SK-N-SH (cell line): ENCODE data around the gene PPP2R5D.

ENCODE experiments used
- CTCF ChIP-seq: fragments of 200-600 bp; sonication (generic); IDR thresholded peaks from 2 replicates; pipeline ENCODE4 v1.6.1; 2017; ENCODE audit warnings: antibody characterized with exemption, mild to moderate bottlenecking, moderate library complexity
- EP300 ChIP-seq, 2 experiments: IDR thresholded peaks; 2 replicates each; pipeline versions ENCODE4 v1.4.0 to v1.6.1; 2012; ENCODE audit warnings: borderline replicate concordance in 1 of 2, low read depth in 1 of 2, low read length in 1 of 2
- GABPA ChIP-seq: IDR thresholded peaks from 2 replicates; pipeline ENCODE4 v1.4.0; 2012; ENCODE audit warnings: low read depth, mild to moderate bottlenecking
- NFIC ChIP-seq: IDR thresholded peaks from 2 replicates; pipeline ENCODE4 v1.4.0; 2012; ENCODE audit warnings: borderline replicate concordance
- POLR2AphosphoS5 ChIP-seq: IDR thresholded peaks from 2 replicates; pipeline ENCODE4 v1.6.1; 2012; ENCODE audit warnings: low read depth, low read length
- RAD21 ChIP-seq: IDR thresholded peaks from 2 replicates; pipeline ENCODE4 v1.6.1; 2012; ENCODE audit warnings: mild to moderate bottlenecking, low read length
- RCOR1 ChIP-seq: fragments of 150-350 bp; IDR thresholded peaks from 2 replicates; pipeline ENCODE4 v1.6.1; 2017; ENCODE audit warnings: antibody characterized with exemption, low read length
- REST ChIP-seq: IDR thresholded peaks from 2 replicates; pipeline ENCODE4 v1.6.1; 2012; ENCODE audit warnings: mild to moderate bottlenecking, low read depth, low read length, moderate library complexity
- RFX5 ChIP-seq: IDR thresholded peaks from 2 replicates; pipeline ENCODE4 v1.6.1; 2012; ENCODE audit warnings: mild to moderate bottlenecking, improper control_type of control experiment, low read length
- SIN3A ChIP-seq: IDR thresholded peaks from 2 replicates; pipeline ENCODE4 v1.6.1; 2012; ENCODE audit warnings: low read depth, mild to moderate bottlenecking, low read length, moderate library complexity, borderline replicate concordance
- TAF1 ChIP-seq: IDR thresholded peaks from 2 replicates; pipeline ENCODE4 v1.6.1; 2012; ENCODE audit warnings: low read depth, mild to moderate bottlenecking, low read length, moderate library complexity, borderline replicate concordance
- TCF12 ChIP-seq: IDR thresholded peaks from 2 replicates; pipeline ENCODE4 v1.4.0; 2012
- TEAD4 ChIP-seq: IDR thresholded peaks from 2 replicates; pipeline ENCODE4 v1.4.0; 2012; ENCODE audit warnings: mild to moderate bottlenecking, borderline replicate concordance; ENCODE audit not compliant: insufficient read depth
- USF2 ChIP-seq: fragments of 150-350 bp; IDR thresholded peaks from 2 replicates; pipeline ENCODE4 v1.6.1; 2017; ENCODE audit warnings: antibody characterized with exemption, low read length, low read depth, borderline replicate concordance

- TF ChIP-seq POLR2AphosphoS5, result no peak
- no peak for TF ChIP-seq CTCF
- TF ChIP-seq SIN3A, result no peak
- TF ChIP-seq NFIC, result no peak
- TF ChIP-seq TAF1, result no peak
- no peak for TF ChIP-seq RAD21
- no peak for TF ChIP-seq REST
- no peak for TF ChIP-seq GABPA
- TF ChIP-seq TEAD4, result no peak
- TF ChIP-seq USF2, result no peak
- TF ChIP-seq RCOR1, result no peak
- no peak for TF ChIP-seq EP300 (IDR thresholded peaks at IDR 0.05; ENCODE audit: borderline replicate concordance in 1 of 2, low read depth in 1 of 2, low read length in 1 of 2)
- TF ChIP-seq TCF12, result no peak
- TF ChIP-seq RFX5, result no peak
Observed at GRCh38 chr6:43036712-43037111, 52.3 kb downstream of the PPP2R5D start.
